ENCODE results near the gene HSPD1. TPM values are rescaled to one million over a fixed set of nuclear protein-coding genes. Genes with fewer than 3 reads are reported as not detected.
"Not testable (repeated sequence)": the region's sequence is repeated elsewhere in the genome, so short reads cannot be mapped to it uniquely, and the experiment has no call there.

The HSPD1 gene
- total and polyA plus RNA-seq, 10 of the 15 experiments (the other 5 are each of a cell fraction or from before 2014, with no cell fraction given), result 345 to 1,169 (median 695) TPM

- POLR2A ChIA-PET, result no interaction called here
- 75% methylated on average over 2 of the region's 2 CpGs for WGBS (ENCODE audit: insufficient coverage, insufficient replicate concordance, low lambda C conversion rate, missing lambda C conversion rate)
- intact Hi-C loops (cut with micrococcal nuclease; ENCODE audit: unreplicated experiment) (no loop called here), in situ Hi-C loops (cut with MboI) (no loop called here)
- Histone ChIP-seq H3K36me3 (ENCODE audit: control insufficient read depth in 2 of 2, insufficient read depth in 2 of 2, low read length in 1 of 2) (peaks cover 6 to 31% of the 10 kb centered on the region in 2 experiments), H3K4me2 (ENCODE audit: control insufficient read depth, insufficient read depth) (no peak overlapping the region), H3K27ac (ENCODE audit: control insufficient read depth, insufficient read depth) (no peak overlapping the region), H3K4me1 (ENCODE audit: control insufficient read depth, insufficient read depth, low read length) (no peaks in the 10 kb centered on the region), H3K79me2 (ENCODE audit: control insufficient read depth, insufficient read depth, low read length) (no peaks in the 10 kb centered on the region; the same call in 1 of the 2 replicates), H2AFZ (ENCODE audit: control insufficient read depth, low read depth, low read length) (no peak overlapping the region), H3K4me3 (no peak overlapping the region), H4K20me1 (ENCODE audit: control insufficient read depth, insufficient read depth) (no peaks in the 10 kb centered on the region), H3K9me3 (replicated peaks; ENCODE audit: control insufficient read depth, insufficient read depth, low read length) (peaks cover 8% of the 10 kb centered on the region; the same call in 2 of the 3 replicates), H3K9ac (ENCODE audit: control insufficient read depth, insufficient read depth, low read length) (no peak overlapping the region), H3K27me3 (replicated peaks in 1 of 2; ENCODE audit: control insufficient read depth in 2 of 2, insufficient read depth in 2 of 2, low read length in 1 of 2) (no peaks in the 10 kb centered on the region)
- RAD21 ChIA-PET (ENCODE audit: unreplicated experiment), result no interaction called here
- DNase-seq (ENCODE audit: low read depth, low spot score) (no peak), FAIRE-seq (no peak), ATAC-seq (no peak)
- CTCF ChIA-PET, result no interaction called here
- SMC1A ChIA-PET (ENCODE audit: uncharacterized antibody, unreplicated experiment), result no interaction called here
- TF ChIP-seq NKRF (conservative IDR thresholded peaks at IDR 0.05), result no peak
- no TSS peak for BruUV-seq (replicated peaks)
These were observed 13.5 kb downstream of the HSPD1 start for GRCh38 chr2:197486175-197486574.

GRCh38 chr2:197484248-197484647 is 15.4 kb downstream of the HSPD1 start:
- H4K20me1 ChIP-seq (ENCODE audit: control insufficient read depth, insufficient read depth); H3K9ac ChIP-seq (ENCODE audit: control insufficient read depth, insufficient read depth, low read length); H2AFZ ChIP-seq (ENCODE audit: control insufficient read depth, low read depth, low read length); H3K27me3 ChIP-seq (replicated peaks in 1 of 2; ENCODE audit: control insufficient read depth in 2 of 2, insufficient read depth in 2 of 2, low read length in 1 of 2); H3K27ac ChIP-seq (ENCODE audit: control insufficient read depth, insufficient read depth); H3K79me2 ChIP-seq (ENCODE audit: control insufficient read depth, insufficient read depth, low read length); intact Hi-C loops (cut with micrococcal nuclease; ENCODE audit: unreplicated experiment); H3K4me2 ChIP-seq (ENCODE audit: control insufficient read depth, insufficient read depth); H3K4me1 ChIP-seq (ENCODE audit: control insufficient read depth, insufficient read depth, low read length); FAIRE-seq; RAD21 ChIA-PET (ENCODE audit: unreplicated experiment); H3K4me3 ChIP-seq; ATAC-seq; DNase-seq (ENCODE audit: low read depth, low spot score); in situ Hi-C loops (cut with MboI); H3K9me3 ChIP-seq (replicated peaks; ENCODE audit: control insufficient read depth, insufficient read depth, low read length); BruUV-seq (replicated peaks): not testable (repeated sequence)
- ChIA-PET SMC1A (ENCODE audit: uncharacterized antibody, unreplicated experiment) (interaction anchor here (1.2 to 1.8 kb wide), 3 partner anchors 11 to 222 kb away, joined by 3 to 5 read pairs (median 4); no protein-coding TSS in a partner anchor), CTCF (interaction anchor here (0.7 kb wide), 1 partner anchor 9 kb away, joined by 3 read pairs; no protein-coding TSS in a partner anchor), POLR2A (interaction anchor here (0.6 kb wide), 2 partner anchors 9 to 54 kb away, joined by 4 to 6 read pairs; no protein-coding TSS in a partner anchor)
- H3K36me3 ChIP-seq (ENCODE audit: control insufficient read depth in 2 of 2, insufficient read depth in 2 of 2, low read length in 1 of 2), result peaks cover 3 to 22% of the 10 kb centered on the region in 2 experiments
- WGBS (ENCODE audit: insufficient coverage, insufficient replicate concordance, low lambda C conversion rate, missing lambda C conversion rate), result 98% methylated on average over 3 of the region's 3 CpGs
- peak; percentile 14; the same call in 1 of the 2 replicates for TF ChIP-seq PKNOX1 (IDR thresholded peaks at IDR 0.05)
